ENCODE data around the gene PYGB.

Gene PYGB

GRCh38 chr20:25271486-25272222, 23.8 kb downstream of the PYGB start:
- DNase-seq (ENCODE audit: low read depth) = no peak

GRCh38 chr20:25272223-25273000, 24.5 kb downstream of the PYGB start:
- DNase-seq (ENCODE audit: low read depth) = no peak

DNA sequence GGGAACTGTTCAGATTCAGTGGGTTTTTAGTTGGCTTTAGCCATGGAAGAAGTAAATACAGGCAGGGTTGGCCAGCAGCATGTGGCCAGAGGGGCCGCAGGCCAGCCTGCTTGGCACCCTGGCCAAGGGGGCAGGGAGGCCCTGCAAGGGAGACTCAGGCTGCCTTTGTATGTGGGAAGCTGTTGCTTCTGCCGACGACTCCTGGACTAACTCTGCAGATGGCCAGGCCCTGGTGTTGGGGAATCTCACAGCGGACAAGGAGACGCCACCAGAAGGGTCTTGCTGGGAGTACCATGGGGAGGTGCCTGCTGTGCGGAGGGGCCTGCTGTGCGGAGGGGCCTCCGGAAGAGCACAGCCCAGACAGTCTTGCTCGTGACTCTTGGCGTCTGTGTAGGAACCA, 25.2 kb downstream of the PYGB start:
- DNase-seq (ENCODE audit: low read depth) = no peak

GRCh38 chr20:25273541-25274358, 25.9 kb downstream of the PYGB start:
- no peak for DNase-seq (ENCODE audit: low read depth)

GRCh38 chr20:25274481-25274880, 26.6 kb downstream of the PYGB start:
- DNase-seq (ENCODE audit: low read depth) = no peak

DNA sequence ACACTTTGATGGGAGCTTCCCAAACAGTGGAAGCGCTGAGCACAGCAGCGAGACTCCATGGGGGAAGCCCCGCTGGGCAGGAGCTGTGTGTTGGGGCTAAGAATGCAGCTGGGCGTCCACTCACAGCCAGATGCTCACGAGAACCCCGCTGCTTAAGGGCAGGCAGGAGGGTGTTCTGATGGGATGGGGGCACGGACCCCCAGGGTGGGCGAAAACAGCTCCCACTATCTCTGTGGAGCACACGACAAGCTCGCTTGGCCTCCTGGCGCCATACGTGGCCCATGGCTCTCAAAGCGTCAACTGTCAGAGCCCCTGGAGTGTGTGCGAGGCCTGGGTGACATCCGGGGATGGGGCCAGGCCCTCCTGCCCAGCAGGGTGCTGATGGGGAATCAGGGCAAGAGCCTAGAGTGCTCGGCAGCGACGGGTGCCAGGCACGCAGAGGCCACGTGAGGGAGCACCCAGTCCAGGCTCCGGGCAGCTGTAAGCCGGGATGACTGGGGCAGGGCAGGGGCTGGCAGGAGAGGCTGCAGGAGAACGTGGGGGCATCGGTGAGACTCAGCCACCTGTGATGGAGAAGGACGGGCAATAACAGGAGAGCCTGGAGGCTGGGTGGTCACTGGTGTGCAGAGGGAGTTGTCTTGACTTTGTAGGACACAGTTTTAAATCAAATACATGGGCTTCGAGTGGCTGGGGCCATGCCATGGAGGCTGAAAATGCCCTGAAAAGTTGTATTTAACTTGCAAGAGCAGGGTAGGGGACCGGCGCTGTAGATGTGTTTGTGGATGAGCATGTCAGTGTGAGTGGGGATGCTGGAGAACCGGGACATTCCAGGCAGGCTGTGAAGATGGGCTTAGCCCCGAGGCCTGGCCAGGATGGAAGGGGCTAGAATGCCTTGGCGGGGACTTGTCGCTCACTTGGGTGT, 27.3 kb downstream of the PYGB start:
- DNase-seq (ENCODE audit: low read depth) = no peak

- no peak for DNase-seq (ENCODE audit: low read depth)
Measured at GRCh38 chr20:25275813-25276532, 28.1 kb downstream of the PYGB start.

GRCh38 chr20:25276533-25277050, 28.7 kb downstream of the PYGB start:
- no peak for DNase-seq (ENCODE audit: low read depth)

DNA sequence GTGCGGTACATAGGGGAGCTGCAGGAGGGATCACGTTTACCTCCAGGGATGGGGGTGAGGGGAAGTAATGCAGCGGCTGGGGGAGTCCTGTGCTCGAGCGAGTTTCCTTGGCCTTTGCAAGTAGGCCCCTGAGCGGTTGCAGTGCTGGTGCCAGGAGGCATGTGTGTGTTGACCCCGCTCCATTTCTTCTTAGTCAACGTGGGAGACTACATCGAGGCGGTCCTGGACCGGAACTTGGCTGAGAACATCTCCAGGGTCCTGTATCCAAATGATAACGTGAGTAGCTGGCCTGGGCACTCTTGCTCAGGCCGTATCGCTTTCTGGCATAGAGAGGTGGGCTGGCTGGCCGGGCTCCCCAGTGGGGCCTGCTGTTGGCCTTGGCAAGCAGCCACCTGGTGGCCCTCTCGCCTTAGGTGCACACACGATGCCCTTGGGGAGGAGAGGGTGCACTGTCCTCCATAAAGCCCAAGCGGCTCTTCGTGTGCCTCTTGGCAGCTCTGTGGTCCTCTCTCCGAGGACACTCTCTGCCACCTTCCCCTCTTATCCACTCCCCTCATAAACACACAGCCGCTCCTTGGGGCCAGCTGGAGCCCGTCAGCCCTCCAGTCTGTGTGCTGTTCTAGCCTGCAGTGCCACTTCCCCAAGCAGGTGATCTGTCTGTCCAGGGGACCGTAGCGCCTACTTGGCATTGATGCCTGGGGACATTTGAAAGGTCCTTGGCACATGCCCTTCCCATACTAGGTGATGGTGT, 29.3 kb downstream of the PYGB start:
- no peak for DNase-seq (ENCODE audit: low read depth)

- no peak for DNase-seq (ENCODE audit: low read depth)
Measured at GRCh38 chr20:25277941-25278521, 30.1 kb downstream of the PYGB start.

DNA sequence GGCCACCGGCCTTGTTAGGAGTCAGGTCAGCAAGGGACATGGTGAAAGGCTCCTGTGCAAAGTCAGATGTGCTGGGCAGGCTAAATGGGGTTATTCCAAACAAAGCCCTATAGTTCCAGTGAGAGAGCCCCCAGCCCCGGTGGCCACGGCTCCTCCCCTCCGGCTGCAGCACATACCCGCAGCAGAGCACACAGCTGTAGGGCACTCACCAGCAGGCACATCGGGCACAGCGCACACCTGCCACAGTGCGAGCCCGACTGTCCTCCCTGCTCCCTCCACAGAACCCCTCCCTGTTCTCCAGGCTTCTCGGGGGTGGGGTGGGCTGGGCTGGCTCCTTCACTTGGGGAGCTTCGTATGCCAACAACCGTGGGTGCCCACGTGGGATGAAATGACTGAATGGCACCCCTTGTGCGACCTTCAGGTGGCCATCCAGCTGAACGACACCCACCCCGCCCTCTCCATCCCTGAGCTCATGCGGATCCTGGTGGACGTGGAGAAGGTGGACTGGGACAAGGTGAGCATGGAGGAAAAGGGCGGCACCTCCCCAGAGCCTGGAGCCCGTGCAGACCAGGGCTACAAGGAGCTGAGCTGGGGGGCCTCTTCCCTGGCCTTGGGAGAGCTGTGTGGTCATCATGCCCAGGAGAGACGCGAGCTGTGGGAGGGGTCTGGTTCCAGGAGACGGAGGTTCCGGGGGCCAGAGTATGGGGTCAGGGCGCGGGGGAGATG, 30.9 kb downstream of the PYGB start:
- DNase-seq (ENCODE audit: low read depth) = no peak

GRCh38 chr20:25279403-25279802, 31.5 kb downstream of the PYGB start:
- DNase-seq (ENCODE audit: low read depth) = no peak

GRCh38 chr20:25280051-25280573, 32.2 kb downstream of the PYGB start:
- DNase-seq (ENCODE audit: low read depth) = no peak

GRCh38 chr20:25280574-25281535, 33.0 kb downstream of the PYGB start:
- no peak for DNase-seq (ENCODE audit: low read depth)

DNA sequence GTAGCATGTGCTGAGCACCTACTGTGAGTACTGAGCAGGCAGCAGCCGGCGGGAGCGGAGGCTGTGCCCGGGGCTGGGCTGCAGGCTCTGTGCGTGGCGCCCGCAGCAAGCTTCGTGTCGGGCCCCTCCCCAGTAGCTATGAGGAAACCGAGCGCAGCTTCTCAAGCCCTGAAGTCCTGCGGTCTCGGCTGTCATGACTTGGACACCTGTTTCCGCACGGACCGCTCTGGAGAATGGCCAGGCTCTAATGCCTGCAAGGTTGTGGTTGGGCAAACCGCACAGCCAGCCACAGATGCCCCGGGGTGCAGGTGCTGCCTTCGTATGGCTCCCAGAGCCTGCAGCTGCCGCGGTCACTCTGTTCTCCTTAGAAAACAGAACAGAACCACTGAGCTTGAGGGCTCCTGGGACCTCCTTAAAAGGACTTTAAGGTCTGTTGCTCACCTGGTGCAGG, 33.7 kb downstream of the PYGB start:
- no peak for DNase-seq (ENCODE audit: low read depth)

GRCh38 chr20:25282034-25282781, 34.3 kb downstream of the PYGB start:
- DNase-seq (ENCODE audit: low read depth) = no peak

- no peak for DNase-seq (ENCODE audit: low read depth)
Measured at GRCh38 chr20:25282796-25283195, 34.9 kb downstream of the PYGB start.
